ENCODE data around the gene SACS. TPM values are rescaled to one million over a fixed set of nuclear protein-coding genes. Genes with fewer than 3 reads are reported as not detected.
A peak's percentile ranks its signal among the peaks of the same experiment; 100 is the strongest.

Gene SACS
- total RNA-seq, 4 donors from 2014 or later, result 2.4 to 5.0 (median 3.9) TPM

GRCh38 chr13:23466144-23467002 lies 32.9 kb upstream of the SACS start:
- DNase-seq (ENCODE audit: low spot score in 2 of 2), result peak; percentile 55 to 89
- TF ChIP-seq POLR2A (IDR thresholded peaks at IDR 0.05), result no peak
- TF ChIP-seq CTCF (IDR thresholded peaks at IDR 0.05), result no peak
- intact Hi-C loops (cut with DNase I; ENCODE audit: low total_unique reads), result loop anchor here (5.0 to 10.0 kb wide), 2 partner anchors 108 to 401 kb away; partner anchors contain the start of gene TNFRSF19
- 3 to 10% methylated on average over 34 to 41 of the region's 64 CpGs for WGBS, 2 donors
- H3K4me3 ChIP-seq (ENCODE audit: low read depth, poor library complexity, severe bottlenecking), result peak overlapping the region; percentile 12

DNA sequence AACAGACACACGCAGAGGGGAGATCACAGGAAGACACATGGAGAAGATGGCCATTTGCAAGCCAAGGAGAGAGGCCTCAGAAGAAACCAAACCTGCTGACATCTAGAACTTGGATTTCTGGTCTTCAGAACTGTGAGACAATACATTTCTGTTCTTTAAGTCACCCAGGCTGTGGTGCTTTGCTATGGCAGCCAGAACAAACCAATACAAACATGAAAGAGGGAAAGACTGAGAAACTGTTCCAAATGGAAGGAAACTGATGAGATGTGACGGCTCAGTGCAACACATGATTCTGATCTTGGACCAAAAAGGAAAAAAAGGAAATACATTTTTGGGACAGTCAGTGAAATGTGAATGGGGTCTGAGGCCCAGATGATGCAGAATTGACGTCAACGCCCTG lies 30.2 kb upstream of the SACS start:
- no peak overlapping the region for H3K4me3 ChIP-seq (ENCODE audit: low read depth, poor library complexity, severe bottlenecking)
- TF ChIP-seq POLR2A (IDR thresholded peaks at IDR 0.05), result no peak
- no peak for TF ChIP-seq CTCF (IDR thresholded peaks at IDR 0.05)
- no peak for DNase-seq (ENCODE audit: low spot score in 2 of 2)
- 84 to 90% methylated on average over 4 of the region's 4 CpGs for WGBS, 2 donors
- intact Hi-C loops (cut with DNase I; ENCODE audit: low total_unique reads), result loop anchor here (10.0 kb wide), 1 partner anchor 111 kb away; the partner anchor contains the start of gene TNFRSF19

DNA sequence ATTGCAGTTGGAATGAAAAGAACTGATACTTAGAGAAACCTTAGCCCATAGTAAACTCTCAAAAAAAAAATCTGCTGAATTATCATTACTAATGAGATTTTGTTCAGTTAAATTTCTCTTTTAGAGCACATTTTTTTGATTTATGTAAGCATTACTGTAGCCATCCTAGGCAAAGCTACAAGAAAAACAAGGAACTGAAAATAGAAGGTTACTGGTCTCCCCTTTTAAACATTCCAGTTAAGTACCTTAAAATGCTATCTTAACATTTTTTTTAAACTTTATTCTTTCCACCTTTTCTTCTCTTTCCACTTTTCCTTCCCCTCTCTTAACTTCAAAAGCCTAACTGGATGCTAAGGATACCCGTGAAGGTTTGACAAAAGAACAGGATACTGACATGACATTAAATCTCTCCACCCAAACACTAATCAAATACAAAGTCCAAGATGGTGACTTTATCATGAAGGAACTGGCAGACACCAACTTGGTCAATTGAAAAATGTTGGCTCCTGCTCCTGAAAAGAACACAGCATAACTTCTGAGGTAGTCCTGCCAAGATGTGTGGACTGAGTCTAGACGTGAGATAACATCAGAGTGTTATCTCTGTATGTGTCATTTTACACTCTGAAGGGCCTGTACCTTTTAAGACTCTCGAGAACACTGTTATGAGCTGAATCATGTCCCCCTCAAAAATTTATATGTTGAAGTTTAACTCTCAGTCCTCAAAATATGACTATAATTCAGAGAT lies 29.5 kb upstream of the SACS start:
- DNase-seq (ENCODE audit: low spot score in 2 of 2), result no peak
- TF ChIP-seq CTCF (IDR thresholded peaks at IDR 0.05), result no peak
- TF ChIP-seq POLR2A (IDR thresholded peaks at IDR 0.05), result no peak
- H3K4me3 ChIP-seq (ENCODE audit: low read depth, poor library complexity, severe bottlenecking), result no peak overlapping the region
- intact Hi-C loops (cut with DNase I; ENCODE audit: low total_unique reads), result loop anchor here (10.0 kb wide), 1 partner anchor 112 kb away; the partner anchor contains the start of gene TNFRSF19
- WGBS, 2 donors, result 38 to 59% methylated on average over 3 of the region's 3 CpGs

DNA sequence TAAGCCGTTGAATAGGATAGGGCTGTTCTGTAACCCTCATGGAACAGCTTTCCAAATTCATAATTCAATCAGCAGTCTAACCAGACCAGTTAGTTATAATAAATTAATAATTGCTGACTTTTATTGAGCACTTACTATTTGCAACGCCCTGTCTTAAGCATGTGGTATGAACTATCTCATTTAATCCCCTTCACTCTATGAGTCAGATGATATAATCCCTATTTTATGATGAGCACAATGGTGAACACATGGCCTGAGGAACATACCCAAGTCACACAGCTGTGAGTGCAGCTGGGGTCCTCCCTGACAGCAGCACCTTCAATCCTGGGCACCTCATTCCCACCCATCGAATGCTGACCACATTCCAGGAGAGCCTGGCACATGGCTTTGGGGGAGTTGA lies 28.0 kb upstream of the SACS start:
- intact Hi-C loops (cut with DNase I; ENCODE audit: low total_unique reads), result loop anchor here (10.0 kb wide), 1 partner anchor 113 kb away; the partner anchor contains the start of gene TNFRSF19
- H3K4me3 ChIP-seq (ENCODE audit: low read depth, poor library complexity, severe bottlenecking), result no peak overlapping the region
- TF ChIP-seq POLR2A (IDR thresholded peaks at IDR 0.05), result no peak
- TF ChIP-seq CTCF (IDR thresholded peaks at IDR 0.05), result no peak
- 67 to 75% methylated on average over 3 of the region's 3 CpGs for WGBS, 2 donors
- no peak for DNase-seq (ENCODE audit: low spot score in 2 of 2)

GRCh38 chr13:23460921-23461320 lies 27.4 kb upstream of the SACS start:
- WGBS, 2 donors, result 95 to 96% methylated on average over 5 of the region's 5 CpGs
- intact Hi-C loops (cut with DNase I; ENCODE audit: low total_unique reads), result loop anchor here (10.0 kb wide), 1 partner anchor 114 kb away; the partner anchor contains the start of gene TNFRSF19
- no peak overlapping the region for H3K4me3 ChIP-seq (ENCODE audit: low read depth, poor library complexity, severe bottlenecking)
- TF ChIP-seq POLR2A (IDR thresholded peaks at IDR 0.05) (no peak), CTCF (IDR thresholded peaks at IDR 0.05) (no peak)
- no peak for DNase-seq (ENCODE audit: low spot score in 2 of 2)
